LNCaP clone FGC (cell line): ENCODE results near the gene MRGPRX2.

Experiments used
- DNase-seq: peaks from one replicate; pipeline ENCODE4 v3.0.0-alpha.2; 2011; ENCODE audit warnings: low read depth
- H3K4me3 ChIP-seq: 2 replicates; pipeline ENCODE4 v1.5.1; 2011; ENCODE audit warnings: mild to moderate bottlenecking, low read depth, low read length, control low read depth
- TF ChIP-seq, protein P1 (sequence below): IDR thresholded peaks from 2 replicates; pipeline ENCODE4 v1.5.1; 2012; ENCODE audit warnings: mild to moderate bottlenecking; ENCODE audit not compliant: control insufficient read depth, insufficient read depth; ENCODE audit errors: extremely low read depth

Gene MRGPRX2

DNA sequence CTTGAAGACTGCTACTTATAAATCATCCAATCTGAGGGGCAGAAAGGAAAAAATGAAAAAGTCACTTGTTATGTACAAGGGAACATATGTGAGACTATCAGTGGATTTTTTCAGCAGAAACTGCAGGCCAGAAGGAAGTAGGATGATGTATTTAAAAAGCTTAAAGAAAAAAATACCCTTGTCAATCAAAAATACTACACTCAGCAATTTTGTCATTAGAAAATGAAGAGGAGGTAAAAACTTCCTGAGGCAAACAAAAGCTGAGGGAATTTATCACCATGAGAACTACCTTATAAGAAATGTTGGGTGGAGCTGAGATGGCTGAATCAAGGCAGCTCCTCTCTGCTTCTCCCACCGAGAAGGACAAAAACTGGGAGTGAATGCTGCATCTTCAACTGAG is 21.1 kb downstream of the MRGPRX2 start:
- TF ChIP-seq, protein P1, sequence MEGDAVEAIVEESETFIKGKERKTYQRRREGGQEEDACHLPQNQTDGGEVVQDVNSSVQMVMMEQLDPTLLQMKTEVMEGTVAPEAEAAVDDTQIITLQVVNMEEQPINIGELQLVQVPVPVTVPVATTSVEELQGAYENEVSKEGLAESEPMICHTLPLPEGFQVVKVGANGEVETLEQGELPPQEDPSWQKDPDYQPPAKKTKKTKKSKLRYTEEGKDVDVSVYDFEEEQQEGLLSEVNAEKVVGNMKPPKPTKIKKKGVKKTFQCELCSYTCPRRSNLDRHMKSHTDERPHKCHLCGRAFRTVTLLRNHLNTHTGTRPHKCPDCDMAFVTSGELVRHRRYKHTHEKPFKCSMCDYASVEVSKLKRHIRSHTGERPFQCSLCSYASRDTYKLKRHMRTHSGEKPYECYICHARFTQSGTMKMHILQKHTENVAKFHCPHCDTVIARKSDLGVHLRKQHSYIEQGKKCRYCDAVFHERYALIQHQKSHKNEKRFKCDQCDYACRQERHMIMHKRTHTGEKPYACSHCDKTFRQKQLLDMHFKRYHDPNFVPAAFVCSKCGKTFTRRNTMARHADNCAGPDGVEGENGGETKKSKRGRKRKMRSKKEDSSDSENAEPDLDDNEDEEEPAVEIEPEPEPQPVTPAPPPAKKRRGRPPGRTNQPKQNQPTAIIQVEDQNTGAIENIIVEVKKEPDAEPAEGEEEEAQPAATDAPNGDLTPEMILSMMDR, result no peak
- no peak for DNase-seq
- H3K4me3 ChIP-seq, result no peak overlapping the region

DNA sequence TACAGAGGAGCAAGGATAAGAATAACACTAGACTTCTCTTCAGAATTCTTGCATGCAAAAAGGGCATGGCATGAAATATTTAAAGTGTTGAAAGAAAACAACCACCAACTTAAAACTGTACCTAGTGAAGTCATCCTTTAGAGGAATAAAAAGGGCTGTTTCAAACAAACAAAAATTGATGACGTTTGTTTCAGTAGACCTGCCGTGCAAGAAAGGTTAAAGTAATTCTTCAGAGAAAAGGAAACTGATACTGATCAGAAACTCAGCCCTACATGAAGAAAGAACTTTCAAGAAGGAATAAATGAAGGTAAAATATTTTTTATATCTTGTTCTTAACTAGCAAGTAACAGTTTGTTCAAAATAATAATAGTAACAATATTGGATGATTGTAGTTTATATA is 27.5 kb downstream of the MRGPRX2 start:
- no peak for DNase-seq
- H3K4me3 ChIP-seq, result no peak overlapping the region
- TF ChIP-seq, protein P1, result no peak

DNA sequence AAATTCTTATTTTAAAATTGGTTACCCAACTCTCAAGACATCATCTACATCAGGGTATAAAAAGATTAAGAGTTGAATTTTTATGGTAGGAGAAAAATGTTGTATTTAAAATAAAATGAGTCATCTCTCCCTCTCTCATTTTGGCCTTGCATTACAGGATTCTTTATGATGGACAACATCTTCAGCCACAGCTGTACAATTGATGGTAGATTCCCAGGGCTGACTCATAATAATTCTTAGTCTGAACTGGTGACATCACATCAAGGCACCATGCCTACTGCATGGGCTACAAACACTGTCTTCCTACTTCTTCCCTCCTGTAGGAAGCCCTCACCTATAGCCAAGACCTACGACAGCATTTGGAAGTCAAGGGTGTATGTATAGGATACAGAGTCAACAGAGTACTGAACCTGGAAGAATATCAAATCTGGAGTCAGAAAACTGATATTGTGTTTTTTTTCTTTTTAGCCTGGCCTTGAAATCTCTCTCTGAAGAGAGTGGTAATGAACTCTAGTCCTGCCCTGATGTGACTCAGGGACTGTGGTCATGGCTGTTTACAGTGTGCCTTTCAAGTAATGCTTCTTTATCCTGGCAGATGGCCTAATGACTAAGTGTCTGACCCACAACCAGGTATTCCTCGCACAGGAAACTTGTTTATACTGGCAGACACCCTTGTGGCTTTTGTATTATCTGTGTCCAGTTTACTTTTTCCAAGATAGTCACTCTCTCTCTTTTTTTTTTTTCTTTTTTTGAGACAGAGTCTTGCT is 32.5 kb downstream of the MRGPRX2 start:
- TF ChIP-seq, protein P1, result no peak
- DNase-seq, result peak; percentile 67
- no peak overlapping the region for H3K4me3 ChIP-seq

DNA sequence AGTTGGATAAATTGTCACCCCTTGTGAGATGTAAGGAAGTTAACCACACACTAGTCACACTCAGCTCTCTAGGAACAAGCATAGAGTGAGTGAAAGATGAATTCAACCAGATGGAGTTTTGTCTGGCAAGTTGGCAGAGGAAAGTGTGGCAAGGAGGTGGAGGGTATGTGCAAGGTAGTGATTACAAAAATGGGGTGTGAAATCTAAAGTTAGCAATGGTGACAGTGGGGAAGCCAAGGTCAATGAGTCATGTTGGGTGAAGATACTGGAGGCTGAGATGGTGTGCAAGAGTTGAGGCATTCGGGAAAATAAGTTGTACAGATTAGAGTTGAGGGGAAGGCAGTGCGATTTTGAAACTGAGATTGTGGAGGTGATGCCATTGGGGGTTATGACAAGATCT is 33.7 kb downstream of the MRGPRX2 start:
- H3K4me3 ChIP-seq, result no peak overlapping the region
- TF ChIP-seq, protein P1, result no peak
- no peak for DNase-seq

DNA sequence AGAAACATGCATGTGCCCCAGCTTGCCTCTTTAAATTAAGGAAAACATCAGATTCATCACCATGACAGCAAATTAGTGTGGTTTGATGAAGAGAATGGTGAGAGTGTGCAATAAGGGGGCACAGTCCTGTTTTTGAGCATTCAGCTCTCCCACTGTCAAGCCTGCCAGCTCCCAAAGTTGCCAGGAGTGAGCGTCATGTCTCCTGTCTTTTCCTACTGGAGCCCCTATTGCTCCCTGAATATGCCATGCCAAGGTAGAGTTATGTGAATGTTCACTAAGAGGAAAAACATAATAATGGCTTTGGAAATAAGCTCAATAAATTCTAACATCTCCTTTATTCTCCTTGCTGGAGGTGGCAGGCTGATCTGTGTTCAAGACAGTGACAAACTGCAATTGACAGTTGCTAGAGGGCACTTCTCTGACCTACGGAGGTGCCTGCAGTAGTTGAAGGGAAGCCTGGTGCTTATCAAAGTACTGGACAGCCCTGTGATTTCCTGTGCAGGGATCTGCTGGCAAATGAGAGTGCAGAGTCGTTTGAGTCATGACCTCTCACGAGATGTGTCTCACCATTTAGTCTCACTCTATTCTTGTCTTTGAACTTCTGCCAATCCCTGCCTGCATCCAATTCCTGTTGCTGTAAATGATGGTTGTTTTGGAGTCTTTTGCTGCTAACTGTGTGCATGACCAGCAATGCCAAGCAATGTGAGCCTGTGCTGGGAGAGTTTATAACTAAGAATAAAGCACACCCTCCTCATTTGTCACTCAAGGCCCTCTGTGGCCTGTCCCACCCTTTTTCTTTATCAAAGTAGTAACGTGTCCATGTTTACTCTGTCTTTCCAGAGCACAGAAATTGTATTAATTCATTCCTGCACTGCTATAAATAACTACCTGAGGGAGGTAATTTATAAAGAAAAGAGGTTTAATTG is 34.8 kb downstream of the MRGPRX2 start:
- DNase-seq, result no peak
- H3K4me3 ChIP-seq, result no peak overlapping the region
- TF ChIP-seq, protein P1, result no peak

DNA sequence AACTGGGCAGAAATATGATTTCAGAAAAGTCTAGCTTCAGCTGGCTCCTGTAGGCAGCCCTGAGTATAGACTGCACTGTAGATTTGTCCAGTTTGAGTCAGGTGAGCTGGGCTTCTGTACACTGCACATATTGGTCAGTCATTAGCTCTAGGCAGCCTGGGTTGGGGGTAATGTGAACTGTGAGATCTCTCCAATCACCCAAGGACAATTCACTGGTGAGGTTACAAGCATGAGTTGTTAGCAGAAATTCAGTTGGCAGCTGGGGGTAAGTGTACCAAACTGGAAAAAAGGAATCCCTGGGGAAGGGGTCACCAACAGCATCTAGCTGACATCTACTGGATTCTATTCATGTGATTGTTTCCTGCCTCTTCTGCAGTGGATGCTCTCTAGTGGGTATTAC is 39.7 kb downstream of the MRGPRX2 start:
- H3K4me3 ChIP-seq, result no peak overlapping the region
- TF ChIP-seq, protein P1, result no peak
- DNase-seq, result no peak
